KOPT-K1 (cell line): ENCODE data around the gene EBF3.
"Not testable (repeated sequence)": the region's sequence is repeated elsewhere in the genome, so short reads cannot be mapped to it uniquely, and the experiment has no call there.

Source experiments
- H3K27ac ChIP-seq: fragments of 200-600 bp; sonication (generic); 2 replicates; pipeline ENCODE4 v1.5.1; 2016; ENCODE audit warnings: antibody characterized with exemption, mild to moderate bottlenecking, low read depth, low read length; ENCODE audit not compliant: poor library complexity, severe bottlenecking
- H3K36me3 ChIP-seq: fragments of 200-600 bp; sonication (generic); 2 replicates; pipeline ENCODE4 v1.5.1; 2017; ENCODE audit warnings: antibody characterized with exemption, mild to moderate bottlenecking, low read length, moderate library complexity; ENCODE audit not compliant: insufficient read depth
- H3K9me3 ChIP-seq: fragments of 200-600 bp; sonication (generic); 2 replicates; pipeline ENCODE4 v1.5.1; 2017; ENCODE audit warnings: antibody characterized with exemption, low read length, mild to moderate bottlenecking; ENCODE audit not compliant: insufficient read depth, poor library complexity, severe bottlenecking

The EBF3 gene

DNA sequence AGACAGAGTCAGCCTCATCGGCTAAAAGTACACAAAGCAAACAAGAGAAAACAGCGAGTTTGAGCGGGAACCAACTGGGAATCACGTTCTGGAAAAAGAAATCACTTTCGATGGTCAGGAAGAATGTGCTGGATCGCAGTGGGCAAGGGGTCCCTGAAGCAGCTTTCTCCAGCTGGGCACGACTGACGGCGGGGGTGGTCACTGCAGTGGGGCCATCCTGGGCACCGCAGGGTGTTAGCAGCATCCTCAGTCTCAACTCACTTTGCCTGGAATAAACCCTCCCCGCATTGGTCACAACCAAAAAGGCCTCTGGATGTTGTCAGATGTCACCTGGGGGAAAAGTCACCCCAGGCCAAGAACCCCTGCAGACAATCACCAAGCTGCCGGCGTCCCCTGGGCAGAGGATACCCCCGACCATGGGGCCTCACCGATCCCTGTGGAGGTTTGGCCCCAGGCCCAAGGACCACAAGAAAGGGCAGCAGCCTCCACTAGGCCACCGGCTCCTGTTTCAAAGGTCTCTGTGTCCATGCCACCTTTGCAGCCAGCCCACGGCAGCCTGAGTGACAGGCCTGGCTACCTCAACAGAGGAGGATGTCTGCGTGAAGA, 42.9 kb downstream of the EBF3 start:
- no peaks in the 10 kb centered on the region for H3K36me3 ChIP-seq
- H3K9me3 ChIP-seq, result no peaks in the 10 kb centered on the region
- no peak overlapping the region for H3K27ac ChIP-seq

DNA sequence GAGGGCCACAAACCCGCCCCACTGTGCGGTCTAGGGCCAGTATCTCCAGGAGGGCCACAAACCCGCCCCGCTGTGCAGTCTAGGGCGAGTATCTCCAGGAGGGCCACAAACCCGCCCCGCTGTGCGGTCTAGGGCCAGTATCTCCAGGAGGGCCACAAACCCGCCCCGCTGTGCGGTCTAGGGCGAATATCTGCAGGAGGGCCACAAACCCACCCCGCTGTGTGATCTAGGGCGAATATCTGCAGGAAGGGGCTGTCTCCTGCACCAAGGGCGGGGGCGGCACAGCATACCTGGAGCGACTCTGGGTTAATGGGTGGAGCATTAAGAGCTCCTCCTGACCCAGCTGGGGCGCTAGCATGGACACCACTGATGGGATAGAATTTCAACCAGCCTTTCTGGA, 43.9 kb downstream of the EBF3 start:
- not testable (repeated sequence) for H3K27ac ChIP-seq, H3K9me3 ChIP-seq, H3K36me3 ChIP-seq

DNA sequence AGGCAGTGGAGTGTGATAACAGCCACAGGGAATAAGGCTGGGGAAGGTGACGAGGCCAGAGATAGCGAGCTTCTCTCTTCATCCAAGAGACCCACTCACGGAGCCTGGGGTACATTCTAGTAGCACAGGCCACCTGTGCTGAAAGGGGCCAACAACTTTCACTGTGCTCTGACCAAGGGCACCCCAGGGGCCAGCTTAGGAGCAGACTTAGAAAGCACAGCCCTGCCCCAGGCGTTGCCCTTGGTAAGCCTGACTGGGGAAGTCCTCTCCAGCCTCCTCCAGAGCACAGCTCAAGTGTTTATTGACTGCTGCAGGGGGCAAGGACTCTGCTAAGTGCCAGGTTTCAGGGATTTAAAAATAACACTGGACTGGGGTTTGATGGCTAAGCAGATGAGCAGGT, 44.7 kb downstream of the EBF3 start:
- Histone ChIP-seq H3K9me3 (no peaks in the 10 kb centered on the region), H3K36me3 (no peaks in the 10 kb centered on the region), H3K27ac (no peak overlapping the region)

DNA sequence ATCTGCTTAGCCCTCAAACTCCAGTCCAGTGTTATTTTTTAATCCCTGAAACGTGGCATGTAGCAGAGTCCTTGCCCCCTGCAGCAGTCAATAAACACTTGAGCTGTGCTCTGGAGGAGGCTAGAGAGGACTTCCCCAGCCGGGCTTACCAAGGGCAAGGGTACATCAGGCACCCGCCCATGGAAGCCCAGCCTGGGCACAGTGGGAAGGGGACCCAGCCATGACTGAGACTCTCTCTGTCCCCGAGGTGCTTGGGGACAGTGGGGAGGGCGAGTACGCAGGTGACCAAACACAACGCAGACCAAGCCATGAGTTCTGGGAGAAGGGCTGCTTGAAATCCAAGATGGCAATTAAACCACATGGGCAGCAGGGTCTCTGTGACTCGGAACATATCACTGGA, 45.2 kb downstream of the EBF3 start:
- Histone ChIP-seq H3K9me3 (no peaks in the 10 kb centered on the region), H3K36me3 (no peaks in the 10 kb centered on the region), H3K27ac (no peak overlapping the region)

DNA sequence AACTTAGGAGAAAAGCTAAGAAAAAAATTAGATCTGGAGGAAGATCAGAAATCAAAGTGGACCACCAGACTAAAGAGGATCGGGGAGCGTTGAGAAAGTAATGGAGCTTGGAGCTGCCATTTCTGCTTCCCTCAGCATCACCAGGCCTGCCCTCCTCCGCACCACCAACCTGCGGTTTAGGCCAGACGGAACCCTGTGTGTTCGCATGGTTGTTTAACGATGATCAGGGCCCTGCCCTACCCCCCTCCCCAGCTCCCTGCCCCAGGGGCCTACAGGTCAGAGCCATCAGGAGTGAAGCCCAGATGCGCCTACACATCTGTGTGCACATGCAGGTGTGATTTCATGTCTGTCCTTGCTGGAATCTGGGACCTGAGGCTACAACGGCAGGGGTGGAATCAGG, 45.7 kb downstream of the EBF3 start:
- Histone ChIP-seq H3K9me3 (no peaks in the 10 kb centered on the region), H3K27ac (no peak overlapping the region), H3K36me3 (no peaks in the 10 kb centered on the region)

DNA sequence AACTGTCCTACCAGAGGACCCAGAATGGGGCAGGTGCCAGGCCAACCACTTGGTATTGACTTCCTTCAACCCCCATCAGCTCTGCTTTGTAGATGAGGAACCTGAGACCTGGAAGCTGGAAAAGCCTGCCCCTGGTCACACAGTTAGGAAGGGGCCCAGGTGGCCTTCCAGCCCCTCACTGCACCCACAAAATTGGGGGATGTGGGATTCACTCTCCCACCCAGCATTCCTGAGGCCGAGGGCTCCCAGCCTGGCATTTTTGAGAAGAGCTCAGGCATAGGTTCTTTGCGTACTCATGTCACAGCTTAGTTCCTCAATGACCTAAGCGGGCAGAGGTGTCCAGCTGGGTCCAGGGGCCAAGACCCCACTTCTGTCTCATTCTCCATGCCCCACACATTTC, 46.1 kb downstream of the EBF3 start:
- H3K36me3 ChIP-seq, result no peaks in the 10 kb centered on the region
- H3K9me3 ChIP-seq, result no peaks in the 10 kb centered on the region
- no peak overlapping the region for H3K27ac ChIP-seq

DNA sequence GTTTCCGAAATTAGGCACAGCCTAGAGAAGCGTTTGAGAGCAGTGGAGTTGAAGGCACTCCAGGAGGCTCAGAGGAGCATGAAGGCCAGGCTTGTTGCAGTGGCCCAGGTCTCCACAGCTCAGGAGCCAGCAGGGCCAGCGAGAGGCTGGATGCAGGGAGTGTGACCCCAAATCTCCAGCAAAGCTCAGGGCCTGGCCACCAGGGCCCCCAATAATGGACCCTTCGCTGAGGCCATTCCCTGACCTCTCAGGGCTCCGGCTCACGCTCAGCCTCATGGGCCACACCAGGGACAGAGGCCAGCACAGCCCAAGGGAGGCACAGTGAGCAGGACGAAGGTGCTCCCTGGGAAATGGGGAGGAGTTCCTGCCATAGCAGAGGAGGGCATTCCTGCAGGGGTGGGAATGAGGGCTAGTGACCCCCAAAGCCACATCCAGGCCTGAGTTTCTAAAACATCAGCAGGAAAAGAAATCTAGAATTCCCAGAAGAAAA, 47.5 kb downstream of the EBF3 start:
- Histone ChIP-seq H3K9me3 (no peaks in the 10 kb centered on the region), H3K27ac (no peak overlapping the region), H3K36me3 (no peaks in the 10 kb centered on the region)

DNA sequence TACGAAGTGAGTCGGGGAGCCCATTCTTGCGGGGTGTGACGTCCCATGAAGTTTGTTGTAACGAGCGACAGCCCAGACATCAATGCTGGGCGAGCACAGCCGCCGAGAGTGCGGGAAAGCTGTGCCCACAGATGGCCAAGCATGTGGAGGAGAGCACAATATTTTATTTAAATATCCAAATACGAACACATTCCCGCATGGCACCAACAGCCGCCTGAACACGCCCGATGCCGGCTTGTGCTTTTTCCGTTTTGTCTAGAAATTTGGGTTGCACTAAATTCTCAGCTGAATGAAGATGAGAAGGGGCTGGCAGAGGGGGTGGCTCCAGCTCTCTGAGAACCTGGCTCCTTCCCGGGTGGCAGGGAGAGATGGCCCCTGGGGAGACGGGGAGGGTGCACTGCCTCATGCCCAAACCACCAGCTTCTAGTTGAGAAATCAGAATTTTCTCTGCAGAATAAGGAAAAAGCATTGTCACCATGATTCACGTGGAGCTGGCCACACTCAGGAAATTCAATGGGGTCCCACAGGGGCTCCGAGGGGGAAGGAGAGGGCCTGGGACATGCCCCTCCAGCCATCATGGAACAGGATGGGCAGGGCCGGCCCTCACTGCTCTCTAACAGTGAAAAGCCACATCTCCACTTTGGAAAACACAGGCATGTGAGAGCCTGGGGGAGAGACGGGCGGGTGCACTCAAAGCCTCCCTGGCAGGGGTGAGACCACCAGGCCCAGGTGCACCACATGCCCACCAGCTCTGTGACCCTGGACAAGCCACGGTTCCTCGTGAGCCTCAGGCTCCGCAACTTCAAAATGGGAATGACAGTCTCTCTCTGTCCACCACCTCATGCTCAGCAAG, 48.3 kb downstream of the EBF3 start:
- Histone ChIP-seq H3K9me3 (no peaks in the 10 kb centered on the region), H3K36me3 (no peaks in the 10 kb centered on the region), H3K27ac (no peak overlapping the region)

DNA sequence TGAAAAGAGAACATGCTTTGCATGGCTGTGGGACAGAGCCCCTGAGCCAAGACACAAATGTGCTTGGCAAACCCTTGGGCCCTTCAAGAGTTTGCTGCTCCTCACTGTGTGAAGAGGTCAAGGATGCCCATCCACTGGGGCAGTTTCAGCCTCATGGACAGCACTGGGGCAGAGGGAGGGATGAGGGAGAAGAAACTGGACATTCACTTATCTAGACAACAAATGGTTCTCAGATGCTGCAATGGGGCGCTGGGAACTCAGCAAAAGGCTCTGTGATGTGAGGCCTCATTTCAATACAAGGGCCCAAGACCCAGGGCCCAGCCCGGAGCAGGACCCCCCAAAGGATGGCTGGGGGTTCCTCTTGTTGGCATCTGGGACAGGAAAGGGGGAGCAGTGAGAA, 49.1 kb downstream of the EBF3 start:
- Histone ChIP-seq H3K36me3 (no peaks in the 10 kb centered on the region), H3K9me3 (no peaks in the 10 kb centered on the region), H3K27ac (no peak overlapping the region)

DNA sequence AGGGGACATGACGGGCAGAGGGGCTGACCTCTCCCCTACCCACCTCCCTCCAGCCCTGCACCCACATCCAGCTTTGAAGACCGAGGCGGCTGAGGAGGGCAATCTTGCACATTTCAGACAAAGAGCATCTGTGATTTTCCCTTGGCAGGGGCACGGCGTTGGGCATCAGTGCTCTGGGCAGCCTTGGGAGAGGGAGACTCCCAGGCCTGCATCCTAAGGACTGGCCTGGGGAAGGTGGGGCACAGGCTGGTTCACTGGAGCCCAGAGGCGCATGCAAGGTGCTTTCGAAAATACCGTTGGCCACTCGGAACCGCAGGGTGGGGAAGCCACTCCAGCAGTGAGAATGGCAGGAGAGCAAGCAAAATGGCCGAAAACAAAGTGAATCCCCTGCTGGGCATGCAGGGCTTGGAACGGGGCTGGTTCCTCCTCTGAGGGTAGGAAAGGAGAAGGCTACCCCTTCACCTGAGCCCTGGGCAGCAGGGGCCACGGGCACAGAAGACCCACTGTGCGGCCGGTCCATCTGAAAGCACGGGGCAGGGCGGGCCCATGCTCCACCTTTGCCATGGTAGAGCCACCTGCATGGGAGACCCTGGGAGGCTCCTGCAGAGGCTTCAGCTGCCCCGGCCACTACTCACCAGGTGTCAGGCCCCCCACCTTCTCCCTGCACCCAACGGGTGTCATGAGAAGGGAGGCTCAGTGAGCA, 49.8 kb downstream of the EBF3 start:
- Histone ChIP-seq H3K27ac (no peak overlapping the region), H3K9me3 (no peaks in the 10 kb centered on the region), H3K36me3 (no peaks in the 10 kb centered on the region)

DNA sequence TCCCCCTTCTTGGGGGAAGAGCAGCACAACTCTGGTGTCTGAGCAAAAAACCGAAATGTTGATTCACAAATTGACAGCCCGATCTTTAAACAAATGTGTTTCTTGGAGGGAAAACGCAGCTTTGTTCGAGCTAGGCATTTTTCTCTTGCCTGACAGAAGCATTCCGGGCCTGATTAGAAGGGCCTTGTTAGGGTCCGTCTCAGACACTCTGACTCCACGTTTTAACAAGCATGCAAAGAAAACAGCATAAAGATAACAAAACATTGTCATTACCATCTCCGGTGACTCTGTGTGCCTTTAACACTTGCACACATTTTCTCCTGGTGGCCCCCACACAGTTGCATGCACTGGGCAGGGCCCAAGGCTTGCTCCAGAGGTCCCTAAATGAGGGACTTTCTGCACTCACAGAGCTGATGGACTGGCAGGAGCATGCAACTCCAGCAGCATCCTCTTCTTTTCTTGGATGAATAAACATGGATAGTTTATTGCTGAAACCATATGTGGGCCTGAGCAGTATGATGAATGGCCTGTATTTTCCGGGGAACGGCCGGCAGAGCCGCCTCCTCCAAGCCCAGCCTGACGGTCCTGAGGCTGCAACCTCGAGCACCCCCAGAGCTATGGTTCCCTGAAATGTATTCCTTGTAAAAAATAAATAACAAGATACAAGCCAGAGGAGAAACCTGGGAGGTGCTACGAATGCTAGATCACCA, 50.9 kb downstream of the EBF3 start:
- Histone ChIP-seq H3K9me3 (no peaks in the 10 kb centered on the region), H3K36me3 (no peaks in the 10 kb centered on the region), H3K27ac (no peak overlapping the region)

DNA sequence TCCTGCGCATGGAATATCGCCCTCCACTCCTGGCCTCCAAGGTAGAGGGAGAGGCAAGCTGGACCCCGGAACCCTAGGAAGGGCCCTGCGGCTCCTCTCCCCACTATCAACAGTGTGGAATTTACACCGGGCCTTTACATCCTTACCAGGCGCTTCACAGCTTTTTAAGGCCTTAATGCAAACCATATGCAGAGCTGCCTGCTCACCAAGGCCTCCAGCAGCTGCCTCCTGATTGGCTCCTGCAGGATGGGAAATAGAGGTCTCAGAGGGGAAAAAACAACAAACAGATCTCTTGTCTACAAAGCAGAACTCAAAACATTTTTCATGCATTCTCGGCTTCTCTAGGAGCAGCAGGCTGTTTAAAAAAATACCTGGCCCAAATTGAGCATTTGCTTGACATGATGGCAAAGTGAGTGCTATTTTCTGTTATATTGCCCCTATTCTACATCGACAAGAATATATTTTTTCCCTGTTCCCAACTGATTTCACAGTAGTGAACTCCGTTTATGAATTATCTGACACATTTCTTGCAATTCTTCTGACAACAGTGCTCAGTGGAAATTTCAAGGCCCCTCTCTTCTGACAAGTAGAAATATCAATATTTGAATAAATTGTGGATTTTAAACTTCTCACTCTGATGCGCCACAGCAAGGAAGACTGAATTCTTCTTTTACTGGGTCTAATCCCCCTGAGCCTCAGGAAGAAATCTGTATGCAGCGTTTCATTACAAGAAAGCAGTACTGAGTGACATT, 51.7 kb downstream of the EBF3 start:
- Histone ChIP-seq H3K9me3 (no peaks in the 10 kb centered on the region), H3K27ac (no peak overlapping the region), H3K36me3 (no peaks in the 10 kb centered on the region)

DNA sequence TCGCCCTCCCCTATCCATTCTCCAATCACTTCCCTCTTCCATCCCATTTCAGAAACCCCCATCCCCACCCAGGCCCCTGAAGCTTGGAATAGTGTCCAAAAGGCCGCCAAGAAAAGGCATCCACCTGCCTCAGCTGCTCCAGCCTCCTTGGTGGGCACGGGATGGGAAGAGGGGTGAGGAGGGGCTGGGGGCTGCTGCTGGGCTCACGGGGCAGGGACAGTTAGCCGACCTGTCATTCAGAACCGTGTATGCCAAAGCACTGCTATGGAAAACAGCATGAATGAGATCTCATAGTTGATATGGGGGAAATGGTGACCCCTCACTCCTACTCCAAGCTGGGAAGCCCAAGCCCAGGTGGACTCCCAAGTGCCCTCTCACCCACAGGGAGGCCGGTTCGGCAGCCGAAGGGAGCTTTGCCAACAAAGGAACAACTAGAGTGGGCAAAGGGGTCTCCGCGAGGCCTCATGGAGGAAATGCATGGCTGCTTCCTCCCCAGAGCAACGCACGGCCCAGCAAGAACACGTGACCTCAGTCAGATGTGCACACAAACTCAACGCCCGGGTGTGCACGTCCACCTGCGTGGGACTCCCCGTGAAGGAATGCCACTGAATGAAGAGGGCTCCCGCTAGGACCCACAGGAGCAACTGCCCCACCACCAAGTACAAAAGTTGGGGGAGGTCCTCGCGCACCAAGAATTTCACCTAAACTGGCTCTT, 52.5 kb downstream of the EBF3 start:
- Histone ChIP-seq H3K9me3 (no peaks in the 10 kb centered on the region), H3K27ac (no peak overlapping the region)

DNA sequence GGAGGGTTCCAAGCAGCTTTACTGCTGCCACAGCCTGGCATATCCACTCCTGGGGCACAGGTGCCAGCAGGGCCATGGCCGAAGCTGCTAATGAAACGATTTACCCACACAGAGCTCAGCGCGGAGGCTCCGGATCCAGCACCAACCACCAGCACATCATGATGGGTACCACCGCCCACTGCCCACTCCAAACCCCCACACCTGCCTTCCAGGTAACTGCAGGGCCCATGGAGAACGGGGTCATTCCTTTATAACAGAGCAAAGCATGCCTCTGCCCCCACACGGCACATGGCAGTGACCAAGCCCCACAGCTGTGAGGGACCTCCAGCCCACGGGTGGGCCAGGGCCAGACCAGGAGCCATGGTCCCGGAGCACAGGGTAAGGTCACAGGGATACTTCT, 53.2 kb downstream of the EBF3 start:
- Histone ChIP-seq H3K36me3 (no peaks in the 10 kb centered on the region), H3K27ac (no peak overlapping the region), H3K9me3 (no peaks in the 10 kb centered on the region)

More for the DNA sequence above, 52.5 kb downstream of the EBF3 start:
- no peaks in the 10 kb centered on the region for H3K36me3 ChIP-seq
